CD4-positive, alpha-beta T cell (primary cell): ENCODE measurements around the gene RASAL2. TPM values are rescaled to one million over a fixed set of nuclear protein-coding genes. Genes with fewer than 3 reads are reported as not detected.

Experiments
- ATAC-seq: fragments of 200-7000 bp; cut with Tn5 transposase; one replicate; pipeline ENCODE4 v1.10.0; 2022; ENCODE audit warnings: mild to moderate bottlenecking; ENCODE audit not compliant: poor library complexity
- CTCF ChIA-PET: fragments of 350-600 bp; sonication (Branson Sonifier 250); formaldehyde crosslinking; loops from one replicate; lab custom pipeline; 2021; ENCODE audit warnings: antibody characterized with exemption, inconsistent platforms; lab: Charles Lee
- POLR2A ChIA-PET: fragments of 350-600 bp; sonication (Branson Sonifier 250); formaldehyde crosslinking; loops from one replicate; lab custom pipeline; 2021; ENCODE audit warnings: antibody characterized with exemption, inconsistent platforms; lab: Charles Lee
- DNase-seq, 14 experiments: peaks; one replicate each; pipeline ENCODE4 v3.0.0-alpha.2; 2013 to 2020; ENCODE audit warnings: mixed read lengths in 2 of 14
- H3K27ac ChIP-seq, 2 donors: one replicate each; pipeline versions ENCODE4 v1.5.1 to v1.7.0; 2013; ENCODE audit warnings: low read length in 2 of 2, low read depth in 1 of 2, mild to moderate bottlenecking in 1 of 2
- H3K27me3 ChIP-seq, 2 experiments: 1 replicate in 1 of 2; 2 replicates in 1 of 2; pipeline versions ENCODE4 v1.6.1 to v1.7.0; 2013; ENCODE audit warnings: low read length in 2 of 2, control low read depth in 1 of 2, mild to moderate bottlenecking in 1 of 2, moderate library complexity in 1 of 2; ENCODE audit not compliant: insufficient read depth in 2 of 2, control insufficient read depth in 1 of 2
- H3K36me3 ChIP-seq: one replicate; pipeline ENCODE4 v1.6.1; 2013; ENCODE audit warnings: low read length, control low read depth; ENCODE audit not compliant: insufficient read depth
- H3K4me1 ChIP-seq: one replicate; pipeline ENCODE4 v1.6.1; 2013; ENCODE audit warnings: low read length, control low read depth; ENCODE audit not compliant: insufficient read depth
- H3K4me3 ChIP-seq: one replicate; pipeline ENCODE4 v1.5.1; 2013; ENCODE audit warnings: mild to moderate bottlenecking, low read length, moderate library complexity
- H3K9me3 ChIP-seq, 2 experiments: 1 replicate in 1 of 2; 2 replicates in 1 of 2; pipeline versions ENCODE4 v1.6.1 to v1.7.0; 2013; ENCODE audit warnings: low read length in 2 of 2, mild to moderate bottlenecking in 2 of 2, control low read depth in 1 of 2, moderate library complexity in 1 of 2; ENCODE audit not compliant: control insufficient read depth in 1 of 2, insufficient read depth in 1 of 2
- H3K27ac Mint-ChIP-seq: one replicate; pipeline ENCODE4 v1.8.0; 2020; ENCODE audit warnings: mixed read lengths
- H3K27me3 Mint-ChIP-seq: one replicate; pipeline ENCODE4 v1.8.0; 2021; ENCODE audit warnings: mixed read lengths
- H3K36me3 Mint-ChIP-seq: one replicate; pipeline ENCODE4 v1.8.0; 2021; ENCODE audit warnings: low read depth, mixed read lengths
- H3K4me1 Mint-ChIP-seq: one replicate; pipeline ENCODE4 v1.8.0; 2021; ENCODE audit warnings: low read depth, mixed read lengths
- H3K4me3 Mint-ChIP-seq: one replicate; pipeline ENCODE4 v1.8.0; 2020; ENCODE audit warnings: mild to moderate bottlenecking, mixed read lengths
- H3K9me3 Mint-ChIP-seq: one replicate; pipeline ENCODE4 v1.8.0; 2020; ENCODE audit warnings: mixed read lengths
- CTCF ChIP-seq: fragments of 200-600 bp; IDR thresholded peaks from one replicate; pipeline ENCODE4 v1.8.0; 2022; ENCODE audit warnings: antibody characterized with exemption, mild to moderate bottlenecking
- intact Hi-C, 2 experiments: fragments of 100-400 bp; cut with DNase I in 1 of 2; cut with micrococcal nuclease in 1 of 2; formaldehyde crosslinking; loops; one replicate each; pipeline versions ENCODE4 v1.15.1 to v1.9.0; 2023 to 2025; cut with DNase I, micrococcal nuclease
- total RNA-seq, 174 experiments: library from RNA in 2 of 174; stranded (reverse) in 2 of 174; gene quantifications; one replicate each; pipeline ENCODE4 v1.2.3 and lab custom pipeline; 2021 to 2026

Gene RASAL2
- total RNA-seq, 2 experiments from 2014 or later = 0.03 TPM; not detected in 1

- POLR2A ChIA-PET = no interaction called here
- no peaks in the 10 kb centered on the region for H3K36me3 ChIP-seq
- ATAC-seq = no peak
- Mint-ChIP-seq H3K27me3 (no peaks in the 10 kb centered on the region), H3K36me3 (no peaks in the 10 kb centered on the region), H3K9me3 (no peaks in the 10 kb centered on the region), H3K4me1 (no peaks in the 10 kb centered on the region), H3K27ac (no peak overlapping the region), H3K4me3 (no peak overlapping the region)
- TF ChIP-seq CTCF = no peak
- H3K27me3 ChIP-seq = no peaks in the 10 kb centered on the region
- H3K4me1 ChIP-seq = no peaks in the 10 kb centered on the region
- H3K4me3 ChIP-seq = no peak overlapping the region
- H3K9me3 ChIP-seq = no peaks in the 10 kb centered on the region
- H3K27ac ChIP-seq = no peak overlapping the region
- DNase-seq = no peak
- intact Hi-C loops = no loop called here
- CTCF ChIA-PET = no interaction called here
These were observed 75.7 kb downstream of the RASAL2 start for GRCh38 chr1:178169649-178170048.

- ChIA-PET CTCF (no interaction called here), POLR2A (no interaction called here)
- H3K9me3 Mint-ChIP-seq = peaks cover 3% of the 10 kb centered on the region
- Histone ChIP-seq H3K27me3 (no peaks in the 10 kb centered on the region), H3K27ac (no peak overlapping the region), H3K9me3 (no peaks in the 10 kb centered on the region), H3K4me1 (no peaks in the 10 kb centered on the region), H3K36me3 (no peaks in the 10 kb centered on the region), H3K4me3 (no peak overlapping the region)
- H3K27me3 Mint-ChIP-seq = no peaks in the 10 kb centered on the region
- no peaks in the 10 kb centered on the region for H3K36me3 Mint-ChIP-seq
- no peak overlapping the region for H3K27ac Mint-ChIP-seq
- H3K4me3 Mint-ChIP-seq = no peak overlapping the region
- ATAC-seq (no peak), DNase-seq (no peak)
- intact Hi-C loops = no loop called here
- no peak for TF ChIP-seq CTCF
- no peaks in the 10 kb centered on the region for H3K4me1 Mint-ChIP-seq
These were observed 79.0 kb downstream of the RASAL2 start for GRCh38 chr1:178172939-178173338.

GRCh38 chr1:178174539-178174938, 80.6 kb downstream of the RASAL2 start:
- intact Hi-C loops = no loop called here
- Mint-ChIP-seq H3K27me3 (no peaks in the 10 kb centered on the region), H3K36me3 (no peaks in the 10 kb centered on the region), H3K4me1 (no peaks in the 10 kb centered on the region), H3K4me3 (no peak overlapping the region), H3K9me3 (peaks cover 3% of the 10 kb centered on the region), H3K27ac (no peak overlapping the region)
- TF ChIP-seq CTCF = no peak
- Histone ChIP-seq H3K27me3 (no peaks in the 10 kb centered on the region), H3K27ac (no peak overlapping the region), H3K36me3 (no peaks in the 10 kb centered on the region), H3K4me3 (no peak overlapping the region), H3K9me3 (no peaks in the 10 kb centered on the region), H3K4me1 (no peaks in the 10 kb centered on the region)
- POLR2A ChIA-PET = no interaction called here
- CTCF ChIA-PET = no interaction called here
- ATAC-seq = no peak
- no peak for DNase-seq
